HEK293 (cell line): ENCODE measurements around the gene ARMC3.

ENCODE experiments used
- HOXA7 ChIP-seq: sonication (generic); formaldehyde crosslinking; IDR thresholded peaks from 2 replicates; pipeline ENCODE4 v1.8.1; 2022; ENCODE audit warnings: missing genetic modification reagents, borderline replicate concordance
- IKZF3 ChIP-seq: fragments of 450-650 bp; IDR thresholded peaks from 2 replicates; pipeline ENCODE4 v1.5.0; 2018; ENCODE audit warnings: missing biosample characterization, mild to moderate bottlenecking, missing genetic modification characterization, moderate library complexity
- KLF17 ChIP-seq: fragments of 450-650 bp; formaldehyde crosslinking; IDR thresholded peaks from 2 replicates; pipeline ENCODE4 v1.5.1; 2016; ENCODE audit warnings: missing biosample characterization, missing genetic modification characterization
- KLF8 ChIP-seq: fragments of 450-650 bp; formaldehyde crosslinking; IDR thresholded peaks from 2 replicates; pipeline ENCODE4 v1.5.1; 2016; ENCODE audit warnings: missing biosample characterization, missing genetic modification characterization
- PATZ1 ChIP-seq: fragments of 450-650 bp; formaldehyde crosslinking; IDR thresholded peaks from 2 replicates; pipeline ENCODE4 v1.5.1; 2016; ENCODE audit warnings: missing biosample characterization, missing genetic modification characterization
- SP7 ChIP-seq: fragments of 450-650 bp; formaldehyde crosslinking; IDR thresholded peaks from 2 replicates; pipeline ENCODE4 v1.5.1; 2016; ENCODE audit warnings: missing biosample characterization, missing genetic modification characterization
- ZBTB21 ChIP-seq: fragments of 450-650 bp; formaldehyde crosslinking; IDR thresholded peaks from 2 replicates; pipeline ENCODE4 v1.5.1; 2017; ENCODE audit warnings: missing biosample characterization, missing genetic modification characterization
- ZIC2 ChIP-seq: fragments of 450-650 bp; formaldehyde crosslinking; IDR thresholded peaks from 2 replicates; pipeline ENCODE4 v1.5.1; 2016; ENCODE audit warnings: missing biosample characterization, missing genetic modification characterization
- ZNF10 ChIP-seq: fragments of 450-650 bp; formaldehyde crosslinking; IDR thresholded peaks from 2 replicates; pipeline ENCODE4 v1.5.1; 2017; ENCODE audit warnings: missing biosample characterization, missing genetic modification characterization
- ZNF138 ChIP-seq: fragments of 450-650 bp; formaldehyde crosslinking; IDR thresholded peaks from 2 replicates; pipeline ENCODE4 v1.5.1; 2016; ENCODE audit warnings: missing biosample characterization, missing genetic modification characterization, borderline replicate concordance
- ZNF18 ChIP-seq: fragments of 450-650 bp; formaldehyde crosslinking; IDR thresholded peaks from 2 replicates; pipeline ENCODE4 v1.5.1; 2016; ENCODE audit warnings: missing biosample characterization, missing genetic modification characterization
- ZNF19 ChIP-seq: fragments of 450-650 bp; formaldehyde crosslinking; IDR thresholded peaks from 2 replicates; pipeline ENCODE4; 2016; ENCODE audit warnings: missing biosample characterization, missing genetic modification characterization, low read depth
- ZNF223 ChIP-seq: fragments of 450-650 bp; formaldehyde crosslinking; IDR thresholded peaks from 2 replicates; pipeline ENCODE4 v1.5.1; 2016; ENCODE audit warnings: missing biosample characterization, missing genetic modification characterization
- ZNF26 ChIP-seq: fragments of 450-650 bp; formaldehyde crosslinking; IDR thresholded peaks from 2 replicates; pipeline ENCODE4 v1.5.1; 2016; ENCODE audit warnings: missing biosample characterization, missing genetic modification characterization
- ZNF366 ChIP-seq: fragments of 450-650 bp; formaldehyde crosslinking; conservative IDR thresholded peaks from 2 replicates; pipeline ENCODE4 v1.5.1; 2016; ENCODE audit warnings: missing biosample characterization, missing genetic modification characterization
- ZNF433 ChIP-seq: fragments of 450-650 bp; formaldehyde crosslinking; IDR thresholded peaks from 2 replicates; pipeline ENCODE4 v1.5.1; 2016; ENCODE audit warnings: missing biosample characterization, missing genetic modification characterization, low read depth
- ZNF488 ChIP-seq: fragments of 450-650 bp; formaldehyde crosslinking; IDR thresholded peaks from 2 replicates; pipeline ENCODE4 v1.5.1; 2016; ENCODE audit warnings: missing biosample characterization, missing genetic modification characterization
- ZNF513 ChIP-seq: fragments of 450-650 bp; IDR thresholded peaks from 2 replicates; pipeline ENCODE4 v1.5.1; 2018; ENCODE audit warnings: missing biosample characterization, missing genetic modification characterization
- ZNF521 ChIP-seq: fragments of 450-650 bp; formaldehyde crosslinking; IDR thresholded peaks from 2 replicates; pipeline ENCODE4 v1.5.1; 2017; ENCODE audit warnings: missing biosample characterization, mild to moderate bottlenecking, missing genetic modification characterization
- ZNF548 ChIP-seq: fragments of 450-650 bp; formaldehyde crosslinking; IDR thresholded peaks from 2 replicates; pipeline ENCODE4 v1.5.1; 2016; ENCODE audit warnings: missing biosample characterization, missing genetic modification characterization
- ZNF701 ChIP-seq: fragments of 450-650 bp; formaldehyde crosslinking; IDR thresholded peaks from 2 replicates; pipeline ENCODE4 v1.5.1; 2016; ENCODE audit warnings: missing biosample characterization, missing genetic modification characterization
- ZNF704 ChIP-seq: fragments of 450-650 bp; formaldehyde crosslinking; IDR thresholded peaks from 2 replicates; pipeline ENCODE4 v1.5.1; 2016; ENCODE audit warnings: missing biosample characterization, missing genetic modification characterization
- ZNF707 ChIP-seq: fragments of 450-650 bp; formaldehyde crosslinking; IDR thresholded peaks from 2 replicates; pipeline ENCODE4 v1.5.1; 2016; ENCODE audit warnings: missing biosample characterization, missing genetic modification characterization
- ZNF791 ChIP-seq: fragments of 450-650 bp; formaldehyde crosslinking; IDR thresholded peaks from 2 replicates; pipeline ENCODE4 v1.5.1; 2016; ENCODE audit warnings: missing biosample characterization, missing genetic modification characterization
- ZNF830 ChIP-seq: fragments of 450-650 bp; IDR thresholded peaks from 2 replicates; pipeline ENCODE4 v1.5.0; 2018; ENCODE audit warnings: missing biosample characterization, missing genetic modification characterization, low read depth, mild to moderate bottlenecking, moderate library complexity
- ZNF837 ChIP-seq: fragments of 450-650 bp; formaldehyde crosslinking; IDR thresholded peaks from 2 replicates; pipeline ENCODE4 v1.5.1; 2016; ENCODE audit warnings: missing biosample characterization, missing genetic modification characterization
- ZSCAN18 ChIP-seq: fragments of 450-650 bp; formaldehyde crosslinking; IDR thresholded peaks from 2 replicates; pipeline ENCODE4 v1.5.1; 2016; ENCODE audit warnings: missing biosample characterization, missing genetic modification characterization
- ZSCAN30 ChIP-seq: fragments of 450-650 bp; IDR thresholded peaks from 2 replicates; pipeline ENCODE4 v1.5.1; 2018; ENCODE audit warnings: missing biosample characterization, mild to moderate bottlenecking, missing genetic modification characterization, moderate library complexity

Gene ARMC3

GRCh38 chr10:22911889-22912762 is 15.7 kb upstream of the ARMC3 start (continued):
- TF ChIP-seq ZNF138 (tag by site-specific recombination) = no peak
- no peak for TF ChIP-seq ZNF701 (tag by site-specific recombination)
- TF ChIP-seq ZNF223 = no peak
- TF ChIP-seq ZSCAN18 (tag by site-specific recombination) = no peak
- peak; percentile 85 for TF ChIP-seq ZNF488 (tag by site-specific recombination)
- no peak for TF ChIP-seq ZNF26 (tag by site-specific recombination)
- no peak; the same call in 1 of the 2 replicates for TF ChIP-seq ZNF513
- no peak for TF ChIP-seq ZNF837 (tag by site-specific recombination)
- TF ChIP-seq ZNF18 (tag by site-specific recombination) = peak; percentile 91
- no peak for TF ChIP-seq ZNF704 (tag by site-specific recombination)
- TF ChIP-seq ZNF521 (tag by site-specific recombination) = no peak
- peak; percentile 65; the same call in 1 of the 2 replicates for TF ChIP-seq ZNF10 (tag by site-specific recombination)
- TF ChIP-seq IKZF3 = no peak; the same call in 1 of the 2 replicates
- peak; percentile 96 for TF ChIP-seq SP7 (tag by site-specific recombination)
- TF ChIP-seq ZNF433 = no peak
- TF ChIP-seq ZNF791 (tag by site-specific recombination) = no peak
- no peak for TF ChIP-seq ZNF548
- peak; percentile 99 for TF ChIP-seq ZSCAN30 (tag by site-specific recombination)
- TF ChIP-seq PATZ1 (tag by site-specific recombination) = peak; percentile 76
- no peak for TF ChIP-seq KLF17 (tag by site-specific recombination)
- peak; percentile 25; the same call in 1 of the 2 replicates for TF ChIP-seq KLF8 (tag by site-specific recombination)
- TF ChIP-seq ZBTB21 (tag by site-specific recombination) = peak; percentile 49; the same call in 1 of the 2 replicates
- TF ChIP-seq ZNF19 (tag by site-specific recombination) = no peak
- TF ChIP-seq ZNF830 (tag by site-specific recombination) = no peak
- peak; percentile 51; the same call in 1 of the 2 replicates for TF ChIP-seq ZNF366 (tag by site-specific recombination)
- TF ChIP-seq ZIC2 (tag by site-specific recombination) = peak; percentile 91
- TF ChIP-seq HOXA7 (CRISPR knock-in tag) = no peak
- TF ChIP-seq ZNF707 (tag by site-specific recombination) = no peak
